ENCODE measurements around the gene TPCN1.

DNA sequence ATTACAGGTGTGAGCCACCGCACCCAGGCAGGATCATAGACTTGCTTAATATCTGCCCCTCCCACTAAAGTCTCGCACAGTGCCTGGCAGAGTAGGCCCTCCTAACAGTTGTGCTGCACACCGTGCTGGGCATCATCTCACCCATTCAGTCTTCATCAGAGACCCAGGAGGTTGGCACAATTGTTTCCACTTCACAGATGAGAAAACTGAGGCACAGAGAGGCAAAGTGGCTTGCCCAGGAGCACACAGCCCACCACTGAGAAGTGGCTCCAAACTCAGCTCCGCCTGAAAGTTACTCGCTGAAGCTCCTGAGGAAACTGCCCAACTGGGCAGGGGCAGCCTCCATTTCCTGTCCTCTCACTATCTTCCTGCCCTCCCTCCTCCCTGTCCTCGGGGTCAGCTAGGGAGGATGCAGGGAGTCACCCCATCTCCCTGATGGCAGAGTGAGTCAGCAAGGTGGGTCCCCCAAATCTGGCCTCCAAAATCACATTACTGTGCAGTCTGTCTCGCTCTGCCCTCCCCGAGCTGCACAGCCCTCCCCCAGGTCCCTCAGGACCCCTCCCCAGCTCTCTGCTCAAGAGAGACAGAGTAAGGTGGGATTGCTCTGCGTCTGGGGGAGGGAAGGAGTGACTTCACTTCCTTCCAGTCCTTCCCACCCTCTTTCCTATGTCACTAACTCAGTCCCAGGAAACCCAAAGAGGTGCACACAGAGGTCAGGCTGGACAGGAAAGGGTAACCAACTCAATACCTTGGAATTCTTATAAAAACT lies 107.9 kb downstream of the TPCN1 start:
- TF ChIP-seq, protein P1, sequence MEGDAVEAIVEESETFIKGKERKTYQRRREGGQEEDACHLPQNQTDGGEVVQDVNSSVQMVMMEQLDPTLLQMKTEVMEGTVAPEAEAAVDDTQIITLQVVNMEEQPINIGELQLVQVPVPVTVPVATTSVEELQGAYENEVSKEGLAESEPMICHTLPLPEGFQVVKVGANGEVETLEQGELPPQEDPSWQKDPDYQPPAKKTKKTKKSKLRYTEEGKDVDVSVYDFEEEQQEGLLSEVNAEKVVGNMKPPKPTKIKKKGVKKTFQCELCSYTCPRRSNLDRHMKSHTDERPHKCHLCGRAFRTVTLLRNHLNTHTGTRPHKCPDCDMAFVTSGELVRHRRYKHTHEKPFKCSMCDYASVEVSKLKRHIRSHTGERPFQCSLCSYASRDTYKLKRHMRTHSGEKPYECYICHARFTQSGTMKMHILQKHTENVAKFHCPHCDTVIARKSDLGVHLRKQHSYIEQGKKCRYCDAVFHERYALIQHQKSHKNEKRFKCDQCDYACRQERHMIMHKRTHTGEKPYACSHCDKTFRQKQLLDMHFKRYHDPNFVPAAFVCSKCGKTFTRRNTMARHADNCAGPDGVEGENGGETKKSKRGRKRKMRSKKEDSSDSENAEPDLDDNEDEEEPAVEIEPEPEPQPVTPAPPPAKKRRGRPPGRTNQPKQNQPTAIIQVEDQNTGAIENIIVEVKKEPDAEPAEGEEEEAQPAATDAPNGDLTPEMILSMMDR (IDR thresholded peaks at IDR 0.05; ENCODE audit: insufficient read depth, low read length, poor library complexity, severe bottlenecking) = no peak
- TF ChIP-seq EZH2phosphoT487 (conservative IDR thresholded peaks at IDR 0.05; ENCODE audit: low read length) = no peak
